GM20000 (cell line): ENCODE data around the gene DYSF.

Experiments
- DNase-seq: peaks from one replicate; pipeline ENCODE4 v3.0.0; 2012; ENCODE audit warnings: low spot score
- TF ChIP-seq, protein P1 (sequence below): IDR thresholded peaks from 2 replicates; pipeline ENCODE4 v1.5.1; 2012; ENCODE audit warnings: mild to moderate bottlenecking, control low read depth; ENCODE audit errors: extremely low read depth, missing control alignments

The DYSF gene

DNA sequence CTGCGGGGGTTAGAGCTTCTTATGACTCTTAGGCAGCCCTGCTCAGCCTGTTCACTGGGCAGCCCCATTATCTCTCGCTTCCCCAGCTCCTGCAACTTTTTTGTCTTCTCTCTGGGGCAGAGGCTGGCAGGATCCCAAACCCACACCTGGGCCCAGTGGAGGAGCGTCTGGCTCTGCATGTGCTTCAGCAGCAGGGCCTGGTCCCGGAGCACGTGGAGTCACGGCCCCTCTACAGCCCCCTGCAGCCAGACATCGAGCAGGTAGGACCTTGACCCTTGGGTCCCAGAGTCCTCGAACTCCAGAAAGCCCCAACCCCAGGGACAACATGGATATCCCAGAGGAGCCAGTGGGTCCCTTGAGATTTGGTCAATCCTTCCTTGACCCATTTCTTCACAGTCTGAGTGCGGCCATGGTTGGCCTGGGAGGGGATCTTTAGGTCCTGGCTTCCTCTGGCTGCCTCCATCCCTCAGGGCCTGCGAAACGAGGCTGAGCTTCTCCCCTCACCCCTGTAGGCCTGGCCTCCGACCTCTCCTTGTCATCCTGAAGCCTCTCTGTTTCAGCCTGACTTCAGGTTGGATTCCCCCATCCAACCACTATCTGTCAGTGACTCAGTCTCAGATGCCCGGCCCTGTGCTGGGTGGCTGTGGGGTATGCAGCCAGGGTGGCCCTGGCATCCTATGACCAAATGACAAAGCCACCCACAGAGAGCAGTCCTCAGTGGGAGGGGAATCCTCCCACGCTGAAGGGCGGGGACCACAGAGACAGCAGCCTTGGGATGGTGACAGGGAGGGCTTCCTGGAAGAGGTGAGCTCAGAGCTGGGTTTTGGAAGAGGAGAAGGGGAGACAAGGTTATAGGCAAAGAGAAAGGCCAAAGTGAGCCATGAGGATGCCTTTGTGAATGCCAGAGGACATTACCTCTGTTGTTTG is 214.2 kb downstream of the DYSF start:
- no peak for DNase-seq
- TF ChIP-seq, protein P1, sequence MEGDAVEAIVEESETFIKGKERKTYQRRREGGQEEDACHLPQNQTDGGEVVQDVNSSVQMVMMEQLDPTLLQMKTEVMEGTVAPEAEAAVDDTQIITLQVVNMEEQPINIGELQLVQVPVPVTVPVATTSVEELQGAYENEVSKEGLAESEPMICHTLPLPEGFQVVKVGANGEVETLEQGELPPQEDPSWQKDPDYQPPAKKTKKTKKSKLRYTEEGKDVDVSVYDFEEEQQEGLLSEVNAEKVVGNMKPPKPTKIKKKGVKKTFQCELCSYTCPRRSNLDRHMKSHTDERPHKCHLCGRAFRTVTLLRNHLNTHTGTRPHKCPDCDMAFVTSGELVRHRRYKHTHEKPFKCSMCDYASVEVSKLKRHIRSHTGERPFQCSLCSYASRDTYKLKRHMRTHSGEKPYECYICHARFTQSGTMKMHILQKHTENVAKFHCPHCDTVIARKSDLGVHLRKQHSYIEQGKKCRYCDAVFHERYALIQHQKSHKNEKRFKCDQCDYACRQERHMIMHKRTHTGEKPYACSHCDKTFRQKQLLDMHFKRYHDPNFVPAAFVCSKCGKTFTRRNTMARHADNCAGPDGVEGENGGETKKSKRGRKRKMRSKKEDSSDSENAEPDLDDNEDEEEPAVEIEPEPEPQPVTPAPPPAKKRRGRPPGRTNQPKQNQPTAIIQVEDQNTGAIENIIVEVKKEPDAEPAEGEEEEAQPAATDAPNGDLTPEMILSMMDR = no peak

DNA sequence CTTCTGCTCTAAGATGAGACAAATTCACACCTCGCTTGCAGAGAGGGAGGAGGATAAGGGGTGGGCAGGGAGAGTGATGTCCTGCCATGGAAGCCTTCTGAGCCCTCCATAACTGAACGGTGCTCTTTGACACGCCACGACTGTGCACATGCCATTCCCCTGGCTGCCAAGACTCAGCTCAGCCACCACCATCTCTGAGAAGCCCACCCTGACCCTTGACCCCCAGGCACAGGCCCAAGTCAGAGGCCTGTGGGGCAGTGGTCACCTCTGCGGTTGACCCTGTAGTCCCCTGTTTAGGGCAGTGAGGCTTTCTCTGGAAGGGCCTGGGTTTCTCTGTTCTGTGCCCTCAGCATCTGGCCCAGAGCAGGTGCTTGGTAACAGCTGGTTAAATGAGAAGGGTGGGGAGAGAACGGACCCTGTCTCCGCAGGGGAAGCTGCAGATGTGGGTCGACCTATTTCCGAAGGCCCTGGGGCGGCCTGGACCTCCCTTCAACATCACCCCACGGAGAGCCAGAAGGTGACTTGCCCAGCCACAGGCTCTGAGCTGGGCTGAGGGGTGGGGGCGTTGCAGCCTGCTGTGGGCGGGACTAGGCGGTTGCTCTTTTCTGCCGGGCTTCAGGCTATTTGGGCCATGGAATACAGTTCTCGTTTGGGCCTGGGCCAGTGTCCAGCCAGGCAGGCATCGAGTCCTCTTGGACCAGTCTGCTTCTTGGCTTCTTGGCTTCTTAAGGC is 215.1 kb downstream of the DYSF start:
- TF ChIP-seq, protein P1 = no peak
- no peak for DNase-seq

DNA sequence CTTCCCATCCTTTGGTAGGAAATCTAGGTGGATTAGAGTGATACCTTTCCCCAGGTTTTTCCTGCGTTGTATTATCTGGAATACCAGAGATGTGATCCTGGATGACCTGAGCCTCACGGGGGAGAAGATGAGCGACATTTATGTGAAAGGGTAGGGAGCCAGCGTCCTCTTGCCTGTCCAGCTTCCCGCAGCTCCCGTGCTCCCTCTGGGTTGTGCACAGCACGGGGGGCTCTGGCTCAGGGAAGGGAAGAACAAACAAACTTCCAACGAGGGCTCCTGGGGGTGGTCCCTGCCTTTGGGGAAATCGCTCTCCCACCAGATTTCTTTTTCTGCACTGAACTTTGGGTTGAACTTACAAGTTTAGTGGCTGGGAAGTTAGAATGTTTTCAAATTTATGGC is 215.7 kb downstream of the DYSF start:
- TF ChIP-seq, protein P1 = no peak
- no peak for DNase-seq

DNA sequence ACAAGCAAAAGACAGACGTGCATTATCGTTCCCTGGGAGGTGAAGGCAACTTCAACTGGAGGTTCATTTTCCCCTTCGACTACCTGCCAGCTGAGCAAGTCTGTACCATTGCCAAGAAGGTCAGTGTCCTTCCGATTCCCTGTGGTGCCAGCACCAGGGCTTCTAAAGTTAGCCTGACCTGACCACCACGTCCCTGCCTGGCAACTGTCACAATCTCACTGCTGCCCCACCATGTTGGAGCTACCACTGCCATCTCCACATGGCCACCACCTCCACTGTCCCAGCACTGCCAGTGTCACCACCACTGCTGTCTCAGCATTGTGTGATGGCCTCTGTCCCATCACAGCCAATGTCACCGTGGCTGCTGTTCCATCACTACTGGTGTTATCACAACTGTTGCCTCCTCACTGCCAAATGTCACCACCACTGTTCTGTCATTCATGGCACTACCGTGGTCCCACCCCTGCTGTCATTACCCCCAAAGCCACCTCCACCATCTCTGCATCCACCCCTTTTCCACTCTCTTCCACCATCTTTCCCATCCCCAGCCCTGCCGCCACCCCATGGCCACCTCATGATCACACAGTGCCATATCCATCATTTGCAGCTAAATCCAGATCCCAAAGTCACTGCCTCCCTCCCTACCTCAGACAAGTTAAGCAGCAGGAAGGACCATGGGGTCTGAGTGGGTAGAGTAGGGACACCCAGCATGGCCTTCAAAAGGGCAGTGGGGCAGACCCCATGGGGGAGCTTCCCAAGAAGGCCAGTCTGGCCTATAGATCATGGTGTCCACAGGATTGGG is 216.5 kb downstream of the DYSF start:
- TF ChIP-seq, protein P1 = no peak
- peak; percentile 6 for DNase-seq

DNA sequence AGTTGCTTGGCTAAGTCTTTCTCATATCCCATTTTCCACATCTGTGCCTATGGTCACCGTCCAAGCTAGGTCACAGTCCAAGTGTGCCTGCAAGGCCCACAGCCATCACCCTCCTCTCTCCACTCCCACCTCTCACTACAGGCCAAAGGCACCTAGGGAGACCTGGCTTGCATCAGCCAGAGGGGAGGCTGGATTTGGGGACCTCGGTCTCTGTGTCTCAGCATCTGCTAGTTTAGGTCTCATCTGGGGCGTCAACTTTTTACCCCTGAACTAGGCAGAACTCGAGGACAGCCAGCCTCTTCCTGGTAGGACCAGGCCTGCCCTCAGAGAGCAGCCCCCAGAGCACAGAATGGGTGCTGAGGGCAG is 217.1 kb downstream of the DYSF start:
- no peak for DNase-seq
- TF ChIP-seq, protein P1 = no peak

DNA sequence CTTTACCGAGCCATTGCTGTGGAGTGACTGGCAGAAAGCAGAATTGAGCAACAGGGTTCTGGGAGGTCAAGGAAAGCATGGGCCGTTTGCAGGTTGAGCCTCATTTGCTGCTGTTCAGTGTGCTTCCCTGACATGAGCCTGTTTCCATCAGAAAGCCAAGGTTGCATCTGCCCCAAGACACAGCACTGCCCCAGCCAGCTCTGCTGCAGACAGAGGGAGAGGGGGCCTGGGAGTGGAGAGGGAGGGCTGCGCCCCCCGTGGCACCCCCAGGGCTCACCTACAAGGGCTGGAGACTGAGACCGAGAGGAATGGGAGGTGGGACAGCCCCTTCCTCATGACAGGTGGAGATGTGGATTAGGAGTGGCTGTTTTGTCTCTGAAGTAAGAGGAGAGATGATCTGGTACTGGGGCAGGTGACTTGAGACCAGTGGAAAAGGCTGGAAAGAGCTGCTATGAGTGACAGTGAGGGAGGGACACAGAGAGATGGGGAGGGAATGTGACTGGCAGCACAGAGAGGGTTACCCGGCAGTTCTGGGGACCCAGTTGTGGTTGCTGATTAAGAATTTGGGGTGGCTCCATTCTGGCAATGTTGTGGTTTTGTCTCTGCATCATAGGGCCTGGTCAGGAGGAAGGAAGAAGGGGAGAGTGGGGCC is 218.0 kb downstream of the DYSF start:
- TF ChIP-seq, protein P1 = no peak
- DNase-seq = no peak
